H1 (cell line): Measurements from ENCODE around the gene SMARCB1. TPM values are rescaled to one million over a fixed set of nuclear protein-coding genes. Genes with fewer than 3 reads are reported as not detected.

Experiments
- CTCF ChIA-PET: fragments of 300-600 bp; sonication (Branson Sonifier 250); formaldehyde crosslinking; loops from one replicate; lab custom pipeline; 2021; ENCODE audit not compliant: partially characterized antibody; lab: Charles Lee
- POLR2A ChIA-PET: fragments of 300-600 bp; sonication (Branson Sonifier 250); formaldehyde crosslinking; loops from one replicate; lab custom pipeline; 2021; ENCODE audit warnings: inconsistent platforms; ENCODE audit not compliant: partially characterized antibody; lab: Charles Lee
- DNase-seq, 2 experiments: peaks; one replicate each; pipeline versions ENCODE4 v3.0.0 to v3.0.0-alpha.2; 2010 to 2022; ENCODE audit warnings: low spot score in 2 of 2, low read depth in 1 of 2, mixed read lengths in 1 of 2
- FAIRE-seq: peaks from 2 replicates; lab custom pipeline; 2011; peaks lifted over from hg19 to GRCh38; lab: Jason Lieb, UNC
- H2AFZ ChIP-seq: 2 replicates; pipeline ENCODE4 v1.8.1; 2012; ENCODE audit warnings: low read length, inconsistent platforms
- H2AK5ac ChIP-seq: 2 replicates; pipeline ENCODE4 v1.6.1; 2013; ENCODE audit warnings: low read depth, low read length
- H2BK120ac ChIP-seq: replicated peaks from 2 replicates; pipeline ENCODE3; 2013; ENCODE audit warnings: low read depth, low read length, inconsistent platforms
- H2BK12ac ChIP-seq: 2 replicates; pipeline ENCODE4 v1.6.1; 2013; ENCODE audit warnings: low read depth, low read length
- H2BK15ac ChIP-seq: 2 replicates; pipeline ENCODE4 v1.6.1; 2013; ENCODE audit warnings: low read length
- H2BK20ac ChIP-seq: 2 replicates; pipeline ENCODE4 v1.6.1; 2013; ENCODE audit warnings: low read length
- H2BK5ac ChIP-seq: 2 replicates; pipeline ENCODE4 v1.6.1; 2013; ENCODE audit warnings: low read depth, low read length
- H3K14ac ChIP-seq: 2 replicates; pipeline ENCODE4 v1.6.1; 2013; ENCODE audit warnings: inconsistent platforms; ENCODE audit not compliant: insufficient read length
- H3K18ac ChIP-seq: 2 replicates; pipeline ENCODE4 v1.6.1; 2013; ENCODE audit warnings: low read length; ENCODE audit errors: extremely low read depth
- H3K23ac ChIP-seq: 2 replicates; pipeline ENCODE4 v1.6.1; 2013; ENCODE audit warnings: inconsistent platforms; ENCODE audit not compliant: insufficient read length
- H3K23me2 ChIP-seq: 2 replicates; pipeline ENCODE4 v1.6.1; 2013; ENCODE audit warnings: low read depth, low read length
- H3K27ac ChIP-seq: 2 replicates; pipeline ENCODE4 v1.6.1; 2011; ENCODE audit warnings: low read depth, low read length, inconsistent platforms
- H3K27me3 ChIP-seq, 4 experiments: replicated peaks in 1 of 4; 1 replicate in 1 of 4; 2 replicates in 3 of 4; pipeline versions ENCODE4 v1.6.1 to v1.8.1; 2011 to 2013; ENCODE audit warnings: low read length in 3 of 4, mild to moderate bottlenecking in 3 of 4, inconsistent platforms in 2 of 4, mixed read lengths in 2 of 4, moderate library complexity in 1 of 4; ENCODE audit not compliant: control insufficient read depth in 3 of 4, insufficient read depth in 3 of 4; ENCODE audit errors: extremely low read depth in 1 of 4
- H3K36me3 ChIP-seq, 4 experiments: 2 replicates each; pipeline versions ENCODE4 v1.6.1 to v1.8.1; 2011 to 2013; ENCODE audit warnings: mild to moderate bottlenecking in 4 of 4, low read length in 3 of 4, moderate library complexity in 2 of 4, control low read depth in 1 of 4, inconsistent platforms in 1 of 4; ENCODE audit not compliant: insufficient read depth in 4 of 4, control insufficient read depth in 2 of 4
- H3K4ac ChIP-seq: replicated peaks from 2 replicates; pipeline ENCODE3; 2013; ENCODE audit warnings: low read length, low read depth, mixed read lengths, inconsistent platforms; ENCODE audit not compliant: insufficient read length
- H3K4me1 ChIP-seq, 4 experiments: replicated peaks in 1 of 4; 1 replicate in 1 of 4; 2 replicates in 3 of 4; pipeline versions ENCODE4 v1.6.1 to v1.8.1; 2011 to 2013; ENCODE audit warnings: low read length in 3 of 4, inconsistent platforms in 2 of 4, mixed read lengths in 1 of 4; ENCODE audit not compliant: insufficient read depth in 4 of 4, control insufficient read depth in 3 of 4
- H3K4me2 ChIP-seq, 2 experiments: 2 replicates each; pipeline versions ENCODE4 v1.6.1 to v1.8.1; 2011 to 2013; ENCODE audit warnings: low read depth in 2 of 2, low read length in 2 of 2, control low read depth in 1 of 2, inconsistent platforms in 1 of 2, mild to moderate bottlenecking in 1 of 2; ENCODE audit not compliant: insufficient read depth in 1 of 2
- H3K4me3 ChIP-seq, 4 experiments: fragments of 200-600, 300-600 bp in 1 of 4; sonication (generic), shearing (Covaris generic), sonication (Bioruptor Twin) in 1 of 4; 2 replicates each; pipeline versions ENCODE4 v1.5.1 to v1.8.1; 2011 to 2016; ENCODE audit warnings: low read length in 4 of 4, low read depth in 3 of 4, control low read depth in 2 of 4, inconsistent platforms in 2 of 4, mild to moderate bottlenecking in 2 of 4, mixed read lengths in 1 of 4, moderate library complexity in 1 of 4; ENCODE audit not compliant: insufficient read depth in 2 of 4; ENCODE audit errors: extremely low read depth in 1 of 4
- H3K56ac ChIP-seq: replicated peaks from 2 replicates; pipeline ENCODE3; 2013; ENCODE audit warnings: low read depth, mild to moderate bottlenecking, mixed read lengths, low read length, inconsistent platforms; ENCODE audit not compliant: insufficient read length
- H3K79me1 ChIP-seq: 2 replicates; pipeline ENCODE4 v1.6.1; 2013; ENCODE audit warnings: low read depth, low read length, control low read depth
- H3K79me2 ChIP-seq, 2 experiments: 2 replicates each; pipeline versions ENCODE4 v1.6.1 to v1.8.1; 2012 to 2013; ENCODE audit warnings: low read length in 2 of 2, mild to moderate bottlenecking in 2 of 2, inconsistent platforms in 1 of 2; ENCODE audit not compliant: insufficient read depth in 2 of 2, control insufficient read depth in 1 of 2
- H3K9ac ChIP-seq, 4 experiments: replicated peaks in 1 of 4; 1 replicate in 1 of 4; 2 replicates in 3 of 4; pipeline versions ENCODE4 v1.6.1 to v1.8.1; 2011 to 2013; ENCODE audit warnings: low read depth in 3 of 4, low read length in 3 of 4, control low read depth in 2 of 4, mild to moderate bottlenecking in 2 of 4, moderate library complexity in 2 of 4, inconsistent platforms in 1 of 4; ENCODE audit errors: extremely low read depth in 1 of 4
- H3K9me3 ChIP-seq, 2 experiments: 2 replicates each; pipeline versions ENCODE4 v1.6.1 to v1.8.1; 2012 to 2013; ENCODE audit warnings: mild to moderate bottlenecking in 2 of 2, moderate library complexity in 2 of 2, control low read depth in 1 of 2, inconsistent platforms in 1 of 2, low read depth in 1 of 2, low read length in 1 of 2, mixed read lengths in 1 of 2; ENCODE audit not compliant: insufficient read depth in 2 of 2
- H4K20me1 ChIP-seq, 2 experiments: replicated peaks in 1 of 2; 2 replicates each; pipeline versions ENCODE3 to v1.8.1; 2011 to 2013; ENCODE audit warnings: inconsistent platforms in 2 of 2, low read length in 2 of 2, mild to moderate bottlenecking in 1 of 2; ENCODE audit not compliant: insufficient read depth in 2 of 2, control insufficient read depth in 1 of 2
- H4K5ac ChIP-seq: 2 replicates; pipeline ENCODE4 v1.6.1; 2013; ENCODE audit warnings: low read length, low read depth, mixed read lengths, inconsistent platforms; ENCODE audit not compliant: insufficient read length
- H4K8ac ChIP-seq: 2 replicates; pipeline ENCODE4 v1.8.0; 2013; ENCODE audit warnings: mild to moderate bottlenecking, moderate library complexity, low read length, inconsistent platforms; ENCODE audit not compliant: insufficient read depth; ENCODE audit errors: extremely low read depth
- H4K91ac ChIP-seq: replicated peaks from 2 replicates; pipeline ENCODE3; 2013; ENCODE audit warnings: low read length, mixed read lengths, inconsistent platforms; ENCODE audit not compliant: insufficient read length
- ASH2L ChIP-seq: fragments of 200-600, 300-600 bp; sonication (generic); IDR thresholded peaks from one replicate; pipeline ENCODE4 v1.7.1; 2017; ENCODE audit warnings: low read length
- TBP ChIP-seq: IDR thresholded peaks from 2 replicates; pipeline ENCODE4 v1.6.1; 2011; ENCODE audit warnings: low read depth, low read length, improper control_type of control experiment
- WGBS, 2 experiments: shearing (Covaris generic) in 1 of 2; methylation state at CpG; one replicate each; pipeline versions ENCODE4 v1.1.6 to v1.1.7; 2013 to 2015; ENCODE audit warnings: low lambda C conversion rate in 2 of 2, mixed read lengths in 2 of 2, inconsistent platforms in 1 of 2, low coverage in 1 of 2, missing lambda C conversion rate in 1 of 2; ENCODE audit not compliant: insufficient replicate concordance in 2 of 2, insufficient coverage in 1 of 2, insufficient read length in 1 of 2; ENCODE audit errors: extremely low coverage in 1 of 2, missing lambda C conversion rate in 1 of 2; 5-methylcytosine and 5-hydroxymethylcytosine counted together
- polyA plus RNA-seq, 7 experiments: library from polyadenylated mRNA; depleted of rRNA in 3 of 7; stranded (reverse) in 5 of 7; unstranded in 2 of 7; fragments of >200 nt in 5 of 7; fragments of 200-250 nt in 2 of 7; gene quantifications; 1 replicate in 5 of 7; 2 replicates in 1 of 7; 4 replicates in 1 of 7; pipeline versions ENCODE4 v1.2.1 to v1.2.3, GENCODE V29; 2011 to 2013; ENCODE audit warnings: missing spikeins in 2 of 7, mixed read lengths in 2 of 7
- total RNA-seq: library from RNA; stranded (reverse); fragmentation: NEBNext Ultra II Directional; extraction: Animal tissue kit (Norgen Biotek cat#: 25700); gene quantifications from 2 replicates; pipeline ENCODE4 v1.2.1, GENCODE V29; 2021

Gene SMARCB1
- total and polyA plus RNA-seq, 2 of the 8 experiments (the other 6 are each of a cell fraction or from before 2014, with no cell fraction given), result 116 to 145 TPM

DNA sequence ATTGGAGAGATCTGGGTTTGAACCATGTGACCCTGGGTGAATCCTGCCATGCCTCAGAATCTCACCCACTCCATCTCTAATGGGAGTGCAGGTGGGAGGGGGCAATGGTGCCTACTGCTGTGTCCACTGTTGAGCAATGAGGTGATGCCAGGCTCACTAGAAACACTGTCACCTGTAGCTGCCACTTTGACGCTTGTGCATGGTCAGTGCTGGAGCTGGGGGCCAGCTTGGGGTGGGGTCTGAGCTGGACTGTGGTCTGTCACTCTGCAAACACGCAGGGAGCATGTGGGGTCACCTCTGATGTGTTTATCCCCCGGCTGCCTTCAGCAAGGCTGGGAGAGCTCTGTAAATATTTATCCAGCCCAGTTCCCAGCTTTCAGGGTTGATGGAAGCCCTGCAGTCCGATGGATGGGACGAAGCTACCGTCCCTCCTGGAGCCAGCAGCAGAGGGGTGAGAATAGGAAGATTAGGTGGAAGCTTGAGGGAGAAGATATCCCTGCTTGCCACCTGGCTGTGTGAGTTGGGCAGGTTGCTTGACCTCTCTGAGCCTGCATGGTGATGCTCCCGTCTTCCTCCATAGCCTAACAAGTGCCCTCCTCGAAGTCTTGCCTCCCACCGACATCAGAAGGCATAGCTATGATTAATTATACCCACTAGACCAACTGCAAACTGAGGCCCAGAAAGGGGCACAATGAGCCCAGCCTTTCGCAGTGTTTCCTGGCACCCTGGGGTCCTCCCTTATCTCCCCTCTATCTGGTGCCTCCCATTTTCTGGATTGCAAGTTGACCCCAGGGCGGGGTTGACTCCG, 12.4 kb upstream of the SMARCB1 start:
- Histone ChIP-seq H2BK12ac (no peak overlapping the region), H4K20me1 (peaks cover 2 to 7% of the 10 kb centered on the region in 2 experiments), H2AFZ (no peak overlapping the region), H2BK120ac (no peak overlapping the region), H3K23me2 (peaks cover 11% of the 10 kb centered on the region; the same call in 1 of the 2 replicates), H3K27ac (no peak overlapping the region), H3K23ac (no peak overlapping the region), H3K56ac (no peak overlapping the region), H3K4me2 (no peak overlapping the region; a peak in 1 of 4 replicates), H3K79me1 (no peaks in the 10 kb centered on the region), H4K91ac (no peak overlapping the region), H3K4me1 (peaks cover 0 to 14% (median 8%) of the 10 kb centered on the region in 4 experiments; a peak in 3 of 7 replicates), H4K5ac (no peak overlapping the region), H3K27me3 (peaks cover 0 to 26% (median 17%) of the 10 kb centered on the region in 4 experiments; a peak in 6 of 7 replicates), H2AK5ac (no peak overlapping the region), H2BK20ac (no peak overlapping the region), H4K8ac (no peak overlapping the region), H2BK5ac (no peak overlapping the region), H3K4ac (no peak overlapping the region), H3K18ac (no peak overlapping the region), H2BK15ac (no peak overlapping the region), H3K9ac (no peak overlapping the region), H3K4me3 (no peak overlapping the region), H3K14ac (no peak overlapping the region), H3K36me3 (no peaks in the 10 kb centered on the region), H3K79me2 (no peaks in the 10 kb centered on the region), H3K9me3 (no peaks in the 10 kb centered on the region)
- ChIA-PET POLR2A (interaction anchor here (1.2 to 5.7 kb wide), 5 partner anchors 8 to 120 kb away, joined by 3 to 45 read pairs (median 5); partner anchors contain the start of genes MIF and SMARCB1), CTCF (interaction anchor here (0.6 to 9.6 kb wide), 7 partner anchors 9 to 75 kb away, joined by 4 to 73 read pairs (median 8); partner anchors contain the start of gene SMARCB1)
- TF ChIP-seq TBP, result no peak
- TF ChIP-seq ASH2L, result no peak
- DNase-seq (no peak), FAIRE-seq (no peak)
- WGBS, 2 experiments, result 94% methylated on average over 12 of the region's 12 CpGs; no CpG with 5 or more reads in 1 of the 2 experiments
